NCI-H446 treated with DMSO at 0.1 percent for 48 hours (cell line): ENCODE results near the gene PHF23.
A peak's percentile ranks its signal among the peaks of the same experiment; 100 is the strongest.

Experiments
- DNase-seq: peaks from one replicate; lab custom pipeline; 2025; lab: John Stamatoyannopoulos, UW

Gene PHF23

DNA sequence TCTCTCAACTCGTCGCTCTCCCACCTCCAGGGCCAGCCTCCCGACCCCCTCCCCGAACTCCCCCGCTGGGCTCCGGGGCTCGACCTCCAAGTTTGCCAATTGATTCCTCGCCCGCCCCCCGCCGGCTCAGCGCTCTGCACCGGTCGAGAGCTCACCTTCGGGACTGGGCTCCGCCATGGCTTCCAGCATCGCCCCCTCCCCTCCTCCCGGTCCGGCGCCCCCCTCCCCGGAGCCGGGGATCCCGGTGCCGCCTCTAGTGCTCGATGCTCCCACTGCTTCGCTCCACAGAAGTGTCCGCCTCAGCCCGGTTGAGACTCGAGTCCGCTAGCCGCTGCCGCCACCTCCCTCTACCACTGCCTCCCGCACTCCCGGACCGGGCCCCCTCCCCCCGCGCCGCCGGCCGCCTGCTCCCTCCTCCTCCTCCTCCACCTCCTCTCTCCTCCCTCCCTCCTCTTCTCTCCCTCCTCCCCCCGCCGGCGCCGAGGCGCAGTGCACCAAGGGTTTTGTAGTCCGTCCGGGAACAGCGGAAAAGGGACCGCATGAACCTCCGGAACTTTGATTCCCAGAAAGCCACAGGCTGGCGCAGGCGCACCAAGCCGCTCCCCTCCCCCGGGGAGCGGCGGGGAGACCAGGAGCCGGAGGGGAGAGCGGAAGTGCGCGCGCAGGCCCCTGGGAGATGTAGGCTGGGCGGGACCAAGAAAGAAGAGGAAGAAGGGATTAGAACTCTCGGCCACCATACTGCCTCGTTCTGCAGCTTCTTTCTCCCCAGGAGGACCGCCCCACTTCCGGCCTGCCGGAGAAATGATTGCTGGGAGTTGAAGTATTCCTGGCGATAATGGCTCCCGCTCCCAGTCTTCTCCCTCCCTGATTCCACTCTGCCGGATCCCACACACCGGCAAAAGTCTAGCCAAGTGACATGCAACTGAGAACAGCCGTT lies at the start of gene PHF23:
Gene PHF23, minus strand, starts transcription at position 367 of the 937 bp plus-strand sequence. Its CDS starts 178 bp downstream, at position 189.
- DNase-seq, result peak; percentile 99

- no peak for DNase-seq
Measured at GRCh38 chr17:7285679-7286078, 46.4 kb upstream of the PHF23 start.

GRCh38 chr17:7284911-7285310 lies 45.7 kb upstream of the PHF23 start:
- DNase-seq, result no peak

DNA sequence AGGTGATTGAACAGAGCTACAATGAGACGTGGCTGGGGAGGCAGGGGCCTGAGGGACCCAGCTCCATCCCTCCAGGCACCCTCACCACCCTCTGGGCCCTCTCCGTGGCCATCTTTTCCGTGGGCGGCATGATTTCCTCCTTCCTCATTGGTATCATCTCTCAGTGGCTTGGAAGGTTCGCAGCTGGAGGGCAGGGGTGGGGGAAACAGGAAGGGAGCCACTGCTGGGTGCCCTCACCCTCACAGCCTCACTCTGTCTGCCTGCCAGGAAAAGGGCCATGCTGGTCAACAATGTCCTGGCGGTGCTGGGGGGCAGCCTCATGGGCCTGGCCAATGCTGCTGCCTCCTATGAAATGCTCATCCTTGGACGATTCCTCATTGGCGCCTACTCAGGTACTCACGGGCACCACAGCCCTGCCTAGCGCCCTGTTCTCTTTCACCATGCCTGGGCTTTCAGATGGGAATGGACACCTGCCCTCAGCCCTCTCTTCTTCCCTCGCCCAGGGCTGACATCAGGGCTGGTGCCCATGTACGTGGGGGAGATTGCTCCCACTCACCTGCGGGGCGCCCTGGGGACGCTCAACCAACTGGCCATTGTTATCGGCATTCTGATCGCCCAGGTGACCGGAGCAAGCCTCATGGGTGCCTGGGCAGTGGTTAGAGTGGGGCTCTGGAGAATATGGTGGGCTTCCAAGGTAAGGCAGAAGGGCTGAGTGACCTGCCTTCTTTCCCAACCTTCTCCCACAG lies 44.4 kb upstream of the PHF23 start:
- DNase-seq, result no peak

- no peak for DNase-seq
Measured at GRCh38 chr17:7282752-7283321, 43.6 kb upstream of the PHF23 start.

DNA sequence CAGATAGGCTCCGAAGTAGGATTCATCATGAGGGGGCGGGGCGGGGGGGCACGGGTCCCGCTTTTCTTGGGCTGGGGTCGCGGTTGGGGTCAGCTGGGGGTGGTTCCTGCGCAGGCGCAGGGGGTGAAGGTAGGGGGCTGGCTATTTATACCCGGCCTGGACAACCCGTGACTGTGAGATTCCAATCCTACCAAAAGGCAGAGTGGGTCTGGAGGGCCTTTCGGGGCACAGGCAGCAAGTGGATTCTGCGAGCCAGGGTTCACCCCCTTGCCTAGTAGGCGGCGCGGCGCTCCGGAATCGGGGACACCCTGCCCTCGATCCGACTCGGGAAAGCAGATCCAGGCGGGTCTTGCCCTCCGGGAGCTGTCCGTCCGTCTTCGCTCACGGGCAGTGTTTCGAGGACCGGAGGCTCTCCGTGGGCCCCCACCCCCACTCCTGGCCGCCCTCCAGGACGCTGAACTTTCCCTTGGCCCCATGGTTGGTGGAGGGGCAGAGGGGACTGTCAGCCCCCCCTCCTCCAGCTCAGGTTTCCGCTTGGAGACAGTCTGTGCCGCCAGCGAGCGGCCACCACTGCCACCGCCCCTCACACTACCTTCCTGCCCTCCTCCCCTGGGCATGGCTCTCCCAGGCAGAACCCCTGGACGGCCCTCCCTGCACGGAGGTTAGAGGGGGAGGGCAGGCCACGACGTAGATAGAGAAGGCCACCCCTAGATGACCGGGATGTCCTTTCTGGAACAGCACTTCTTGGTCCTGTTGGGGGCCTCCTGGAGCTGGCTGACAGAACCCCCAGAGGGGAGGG lies 42.9 kb upstream of the PHF23 start:
- no peak for DNase-seq

DNA sequence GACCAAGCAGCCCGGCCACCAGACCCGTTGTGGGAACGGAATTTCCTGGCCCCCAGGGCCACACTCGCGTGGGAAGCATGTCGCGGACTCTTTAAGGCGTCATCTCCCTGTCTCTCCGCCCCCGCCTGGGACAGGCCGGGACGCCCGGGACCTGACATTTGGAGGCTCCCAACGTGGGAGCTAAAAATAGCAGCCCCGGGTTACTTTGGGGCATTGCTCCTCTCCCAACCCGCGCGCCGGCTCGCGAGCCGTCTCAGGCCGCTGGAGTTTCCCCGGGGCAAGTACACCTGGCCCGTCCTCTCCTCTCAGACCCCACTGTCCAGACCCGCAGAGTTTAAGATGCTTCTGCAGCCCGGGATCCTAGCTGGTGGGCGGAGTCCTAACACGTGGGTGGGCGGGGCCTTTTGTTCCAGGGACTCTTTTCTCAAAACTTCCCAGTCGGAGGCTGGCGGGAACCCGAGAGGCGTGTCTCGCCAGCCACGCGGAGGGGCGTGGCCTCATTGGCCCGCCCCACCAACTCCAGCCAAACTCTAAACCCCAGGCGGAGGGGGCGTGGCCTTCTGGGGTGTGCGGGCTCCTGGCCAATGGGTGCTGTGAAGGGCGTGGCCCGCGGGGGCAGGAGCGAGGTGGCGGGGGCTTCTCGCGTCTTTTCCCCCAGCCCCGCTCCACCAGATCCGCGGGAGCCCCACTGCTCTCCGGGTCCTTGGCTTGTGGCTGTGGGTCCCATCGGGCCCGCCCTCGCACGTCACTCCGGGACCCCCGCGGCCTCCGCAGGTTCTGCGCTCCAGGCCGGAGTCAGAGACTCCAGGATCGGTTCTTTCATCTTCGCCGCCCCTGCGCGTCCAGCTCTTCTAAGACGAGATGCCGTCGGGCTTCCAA lies 42.1 kb upstream of the PHF23 start, which contains the start of gene SLC2A4:
Gene SLC2A4, plus strand, starts transcription at position 645 of the 879 bp plus-strand sequence. Its CDS starts 217 bp downstream, at position 862.
- peak; percentile 83 for DNase-seq

DNA sequence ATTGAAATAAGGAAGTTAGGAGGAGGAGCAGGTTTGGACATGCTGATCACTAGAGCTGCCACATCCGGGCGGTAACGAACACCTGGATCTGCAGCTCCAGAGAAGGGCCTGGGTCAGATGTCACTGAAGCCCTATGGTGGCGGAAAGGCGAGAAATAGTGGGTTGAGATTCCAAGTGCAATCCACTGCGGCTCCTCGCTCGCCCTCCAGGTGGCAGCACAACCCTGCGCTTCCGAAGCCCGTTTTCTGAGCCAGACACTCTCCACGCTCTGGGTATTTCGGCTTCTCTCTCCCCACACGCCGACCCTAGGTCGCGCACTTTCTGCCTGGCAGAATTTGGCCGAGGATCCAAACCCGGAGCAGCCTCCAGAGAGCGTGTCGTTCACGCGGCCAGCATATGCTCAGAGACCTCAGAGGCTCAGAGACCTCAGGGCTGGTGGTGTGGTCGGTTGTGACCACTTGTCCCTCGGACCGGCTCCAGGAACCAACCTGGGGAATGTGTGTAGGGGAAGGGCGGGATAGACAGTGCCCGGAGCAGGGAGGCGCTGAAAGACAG lies 41.3 kb upstream of the PHF23 start:
- DNase-seq, result peak; percentile 45

- DNase-seq, result no peak
Measured at GRCh38 chr17:7279448-7279847, 40.2 kb upstream of the PHF23 start.

DNA sequence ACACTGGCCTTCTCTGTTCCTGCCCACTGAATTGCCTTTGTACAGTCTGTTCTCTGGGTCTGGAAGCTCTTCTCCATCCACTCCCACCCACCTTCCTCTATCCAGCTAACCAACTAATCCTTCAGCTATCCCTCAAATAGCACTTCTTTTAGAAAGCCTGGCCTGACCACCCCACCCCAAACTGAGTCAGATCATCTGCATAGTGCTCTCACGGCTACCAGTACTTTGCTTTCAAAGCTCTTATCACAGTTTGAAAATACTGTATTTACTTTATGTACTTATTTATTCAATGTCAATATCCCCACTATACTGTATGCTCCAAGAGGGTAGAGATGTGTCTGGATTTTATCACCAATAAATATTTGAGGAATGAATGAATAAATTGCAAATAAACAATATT lies 27.5 kb upstream of the PHF23 start:
- DNase-seq, result no peak

DNA sequence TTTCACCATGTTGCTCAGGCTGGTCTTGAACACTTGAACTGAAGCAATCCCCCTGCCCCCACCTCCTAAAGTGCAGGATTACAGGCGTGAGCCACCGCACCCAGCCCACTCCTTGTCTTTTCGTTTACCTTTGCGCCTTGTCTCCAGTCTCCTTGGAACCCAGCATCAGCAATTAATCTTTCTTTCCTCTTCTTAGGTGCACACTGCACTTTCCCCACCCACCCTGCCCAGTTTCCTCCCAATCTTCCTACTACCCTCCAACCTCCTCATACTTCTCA lies 24.5 kb upstream of the PHF23 start:
- DNase-seq, result no peak

DNA sequence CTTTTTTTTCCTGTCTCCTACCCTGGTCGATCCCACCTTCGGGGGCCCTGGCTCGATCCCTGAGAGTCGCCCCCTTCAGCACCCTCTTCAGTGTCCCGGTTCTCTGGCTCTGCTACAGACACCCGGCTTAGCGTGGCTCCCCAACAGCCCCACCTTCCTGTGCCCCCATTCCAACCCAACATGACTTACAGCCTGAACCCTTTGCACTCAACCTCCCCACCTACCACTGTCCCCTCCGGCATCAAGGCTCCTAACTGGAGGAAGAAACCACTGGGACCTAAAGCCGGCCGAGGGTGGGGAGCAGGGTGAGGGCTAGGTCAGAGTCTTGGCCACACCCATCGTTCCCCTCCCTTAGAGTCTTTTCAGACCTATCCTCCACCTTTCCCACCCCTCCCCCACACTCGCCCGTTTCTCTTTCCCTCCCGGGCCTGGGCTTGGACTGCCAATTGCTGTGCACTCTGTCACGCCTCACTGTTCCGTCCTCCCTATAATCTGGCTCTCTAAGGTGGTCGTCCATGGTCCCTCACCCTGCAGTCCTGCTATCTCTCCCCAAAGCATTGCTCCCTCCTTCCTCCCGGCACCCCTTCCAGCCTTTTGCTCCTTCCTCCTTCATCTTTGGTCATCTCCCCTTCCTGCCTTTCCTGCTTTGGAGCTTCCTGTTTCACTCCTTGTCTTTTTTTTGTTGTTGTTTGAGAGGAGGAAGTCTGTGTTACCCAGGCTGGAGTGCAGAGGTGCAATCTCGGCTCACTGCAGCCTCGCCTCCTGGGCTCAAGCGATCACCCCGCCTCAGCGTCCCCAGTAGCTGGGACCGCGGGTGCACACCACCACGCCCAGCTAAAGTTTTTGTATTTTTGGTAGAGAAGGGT lies 23.9 kb upstream of the PHF23 start:
- no peak for DNase-seq

GRCh38 chr17:7262192-7262934 lies 23.1 kb upstream of the PHF23 start, which contains the start of gene CLDN7:
Gene CLDN7, minus strand, starts transcription at chr17:7262478. Its CDS starts 435 bp downstream, at chr17:7262043.
- DNase-seq, result no peak

GRCh38 chr17:7261379-7262191 lies 22.3 kb upstream of the PHF23 start:
- DNase-seq, result no peak

- DNase-seq, result no peak
Measured at GRCh38 chr17:7260651-7261378, 21.6 kb upstream of the PHF23 start.

DNA sequence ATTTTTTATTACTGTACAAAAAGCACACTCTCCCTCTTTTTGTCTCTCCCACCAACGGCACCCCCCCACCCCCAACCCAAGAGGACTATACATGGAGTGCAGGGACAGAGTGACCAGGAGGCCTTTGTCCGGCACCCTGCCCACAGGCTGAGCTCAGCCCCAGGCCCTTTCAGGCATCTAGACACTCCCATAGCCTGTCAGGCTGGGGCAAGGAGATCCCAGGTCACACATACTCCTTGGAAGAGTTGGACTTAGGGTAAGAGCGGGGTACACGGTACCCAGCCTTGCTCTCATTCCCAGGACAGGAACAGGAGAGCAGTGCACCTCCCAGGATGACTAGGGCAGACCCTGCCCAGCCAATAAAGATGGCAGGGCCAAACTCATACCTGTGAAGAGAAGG lies 20.9 kb upstream of the PHF23 start:
- no peak for DNase-seq

DNA sequence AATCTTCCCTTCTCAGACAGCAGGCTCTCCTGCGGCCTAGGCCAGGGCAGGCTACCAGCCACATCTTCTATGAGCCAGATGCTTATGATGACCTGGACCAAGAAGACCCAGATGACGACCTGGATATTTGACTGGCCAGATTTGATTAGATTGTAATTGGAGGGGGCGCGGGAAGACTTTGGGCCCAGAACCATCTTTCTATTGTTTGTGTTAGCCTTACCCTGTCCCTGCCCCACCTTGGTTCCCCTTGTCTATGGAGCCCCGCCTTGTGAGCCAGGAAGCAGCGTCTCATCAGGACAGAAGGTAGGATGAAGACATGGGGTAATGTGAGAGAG lies 20.3 kb upstream of the PHF23 start:
- no peak for DNase-seq
